ENCODE results near the gene RHPN2.

RHPN2 gene

DNA sequence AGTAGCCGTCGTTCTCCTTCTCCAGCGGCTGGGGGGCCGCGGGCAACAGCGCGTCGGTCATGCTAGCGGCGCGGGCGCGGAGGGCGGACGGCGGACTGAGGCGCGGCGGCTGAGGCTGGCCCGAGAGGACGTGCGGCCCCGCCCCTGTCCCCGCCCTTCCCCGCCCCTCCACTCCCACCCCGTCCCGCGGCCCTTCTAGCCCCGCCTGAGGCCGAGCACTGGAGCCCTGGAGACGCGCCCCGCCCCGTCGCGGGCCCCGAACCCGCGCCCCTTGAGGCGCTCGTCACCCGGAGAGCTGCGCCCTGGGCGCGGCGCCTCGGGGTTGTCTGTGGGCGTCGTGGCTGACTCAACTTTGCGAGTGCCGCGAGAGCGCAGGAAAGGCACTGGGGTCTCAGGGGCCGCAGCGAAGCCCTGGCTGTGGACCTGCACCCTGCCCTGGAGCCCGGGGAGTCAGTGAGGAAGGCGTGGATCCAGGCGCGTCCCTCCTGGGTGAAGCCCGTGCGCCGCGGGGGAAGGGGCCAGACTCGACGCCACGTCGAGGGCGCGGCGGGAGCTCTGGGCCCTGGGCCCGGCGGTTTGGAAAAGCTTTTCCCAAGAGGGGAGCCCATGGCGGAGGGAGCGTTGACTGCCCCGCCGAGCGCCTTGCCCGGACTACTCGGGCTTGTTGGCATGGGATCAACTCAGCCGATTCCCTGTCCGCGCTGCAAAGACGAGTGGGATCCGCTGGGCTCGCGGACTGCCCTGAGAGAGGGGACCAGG, at the start of gene RHPN2:
RHPN2 (minus strand) TSS at position 97 of the 759 bp plus-strand sequence; CDS start at position 61, 36 bp downstream.
- peak; percentile 84 for DNase-seq (ENCODE audit: low spot score)

DNA sequence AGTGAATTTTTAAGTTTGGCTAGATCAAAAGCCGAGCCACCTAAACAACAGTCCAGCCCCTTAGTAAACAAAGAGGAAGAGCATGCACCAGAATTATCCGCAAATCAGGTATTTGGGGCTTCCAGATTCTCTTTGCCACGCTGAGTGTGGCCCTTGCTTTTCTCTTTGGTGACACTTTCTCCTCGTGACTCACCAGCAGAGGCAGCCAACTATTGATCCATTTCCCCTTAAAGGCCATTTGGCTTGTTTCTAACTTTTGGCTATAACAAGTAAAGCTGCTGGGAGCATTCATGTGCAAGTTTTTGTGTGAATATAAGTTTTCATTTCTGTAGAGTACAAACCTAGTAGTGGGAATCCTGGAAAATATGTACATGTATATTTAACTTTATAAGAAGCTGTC, 49.6 kb upstream of the RHPN2 start:
- no peak for DNase-seq (ENCODE audit: low spot score)

DNA sequence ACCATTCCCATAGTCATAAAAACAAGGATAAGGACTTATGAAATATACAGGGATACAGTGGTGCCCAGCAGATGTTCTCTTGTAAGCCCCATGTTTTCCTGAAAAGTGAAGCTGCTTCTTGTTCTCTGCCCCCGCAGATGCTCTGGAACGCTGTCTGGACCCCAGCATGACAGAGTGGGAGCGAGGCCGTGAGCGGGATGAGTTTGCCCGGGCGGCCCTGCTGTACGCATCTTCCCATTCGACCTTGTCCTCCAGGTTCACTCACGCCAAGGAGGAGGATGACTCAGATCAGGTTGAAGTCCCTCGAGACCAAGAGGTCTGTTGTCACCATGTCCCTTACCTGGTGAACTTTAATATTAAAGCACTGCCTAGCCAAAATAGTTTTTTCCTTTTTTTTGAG, 46.9 kb upstream of the RHPN2 start:
- DNase-seq (ENCODE audit: low spot score) = no peak

DNA sequence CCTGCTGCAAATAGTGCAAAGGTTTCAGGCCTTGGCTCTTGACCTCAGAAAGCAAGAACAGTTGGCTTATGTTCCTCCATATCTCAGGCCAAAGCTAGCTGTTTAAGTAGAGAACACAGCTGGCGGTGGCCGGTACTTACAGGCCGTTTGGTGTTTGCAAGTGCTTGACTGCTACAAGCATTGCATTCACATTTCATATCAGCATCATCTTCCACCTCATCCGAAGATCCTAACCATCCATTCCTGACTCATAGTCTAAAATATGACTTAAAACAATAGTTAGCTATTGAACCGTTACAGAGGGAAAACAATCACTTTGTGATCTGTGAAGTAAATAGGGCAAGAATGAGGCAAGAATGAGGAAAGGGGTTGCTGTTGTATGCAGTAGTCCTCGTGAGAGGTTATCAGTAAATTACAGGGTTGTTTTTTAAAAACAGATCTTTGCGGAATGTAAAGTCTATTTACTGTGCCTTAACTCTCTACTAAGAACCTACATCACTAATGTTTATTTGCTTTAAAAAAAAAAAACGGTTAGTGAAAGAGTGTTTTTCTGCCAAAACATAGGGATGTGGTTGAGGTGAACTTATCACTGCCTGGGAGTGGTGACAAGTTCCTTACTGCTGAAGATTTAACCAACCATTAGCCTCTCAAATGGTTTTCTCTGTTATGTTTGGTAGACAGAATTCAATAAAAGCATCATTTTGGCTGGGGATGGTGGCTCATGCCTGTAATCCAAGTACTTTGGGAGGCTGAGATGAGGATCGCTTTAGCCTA, 45.6 kb upstream of the RHPN2 start:
- DNase-seq (ENCODE audit: low spot score) = no peak

DNA sequence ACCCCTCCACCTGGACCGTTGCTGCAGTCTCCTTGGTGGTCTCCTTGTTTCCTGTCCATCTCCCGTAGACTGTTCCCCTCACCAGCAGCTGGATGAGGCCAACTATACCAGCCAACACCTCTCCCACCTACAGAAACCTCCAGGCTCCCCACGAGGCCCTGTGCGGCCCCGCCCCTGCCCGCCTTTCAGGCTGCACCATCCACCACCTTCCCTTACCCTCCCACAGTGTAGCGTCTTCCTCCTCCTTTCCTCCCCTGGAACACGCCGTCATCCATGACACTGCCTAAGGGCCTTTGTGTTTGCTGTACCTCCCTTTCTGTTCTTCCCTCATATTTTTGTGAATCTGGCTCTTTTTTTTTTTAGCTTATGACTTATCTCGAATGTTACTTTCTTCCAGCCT, 43.5 kb upstream of the RHPN2 start:
- DNase-seq (ENCODE audit: low spot score) = no peak

- no peak for DNase-seq (ENCODE audit: low spot score)
Measured at GRCh38 chr19:33102893-33103292, 38.2 kb upstream of the RHPN2 start.

DNA sequence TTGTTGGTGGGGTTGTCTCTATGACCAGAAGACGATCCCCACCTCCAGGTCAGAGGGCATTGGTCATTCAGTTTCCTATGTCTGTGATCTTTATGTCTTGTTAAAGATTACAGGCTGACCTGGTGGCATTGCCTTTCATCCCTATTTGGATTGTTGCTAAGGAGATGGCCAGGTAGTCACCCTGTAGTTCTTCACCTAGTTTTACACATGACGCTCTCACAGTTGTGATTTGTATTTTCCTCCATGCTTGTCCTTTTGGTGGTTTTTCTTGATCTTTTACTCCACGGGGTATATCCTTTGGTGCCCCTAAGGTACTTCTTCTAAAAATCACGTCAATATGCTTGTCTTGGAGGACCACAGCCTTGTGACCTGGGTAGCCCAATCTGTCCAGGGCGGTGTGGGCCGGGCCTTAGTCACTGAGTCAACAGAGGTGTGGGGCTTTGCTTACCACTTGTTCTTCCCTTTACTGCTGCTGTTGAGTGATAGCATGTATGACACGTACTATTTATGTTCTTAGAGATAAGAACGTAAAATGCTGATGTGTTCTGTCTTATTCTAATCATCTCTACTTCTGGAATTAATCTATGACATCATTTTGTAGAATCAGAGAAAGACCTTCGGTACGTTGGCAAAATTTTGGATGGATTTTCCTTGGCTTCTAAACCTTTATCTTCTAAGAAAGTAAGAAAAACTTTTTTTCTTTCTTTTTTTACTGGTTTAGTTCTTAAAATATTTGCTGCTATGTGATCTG, 36.4 kb upstream of the RHPN2 start:
- no peak for DNase-seq (ENCODE audit: low spot score)

DNA sequence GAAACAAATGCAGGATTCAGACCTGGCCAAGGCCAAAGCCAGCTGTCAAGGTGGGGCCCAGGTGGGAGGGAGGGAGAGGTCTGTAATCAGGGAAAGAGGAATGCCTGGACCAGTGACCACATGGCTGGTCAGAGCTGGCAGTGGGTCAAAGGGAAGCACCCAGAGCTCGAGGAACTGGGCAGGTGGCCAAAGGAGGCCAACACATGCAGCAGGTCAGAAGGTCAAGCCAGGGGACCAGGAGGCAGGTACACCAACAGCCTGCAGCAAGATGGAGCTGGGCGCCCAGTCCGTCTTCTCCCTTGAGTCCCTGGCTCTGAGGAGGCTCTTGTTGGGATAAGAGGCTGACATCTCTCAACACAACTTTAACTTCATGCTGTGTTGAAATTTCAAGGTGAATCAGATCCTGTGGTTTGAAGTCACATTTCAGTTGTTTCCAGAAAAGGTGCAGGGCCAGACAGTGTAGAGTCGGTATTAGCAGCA, 33.4 kb upstream of the RHPN2 start:
- DNase-seq (ENCODE audit: low spot score) = no peak

DNA sequence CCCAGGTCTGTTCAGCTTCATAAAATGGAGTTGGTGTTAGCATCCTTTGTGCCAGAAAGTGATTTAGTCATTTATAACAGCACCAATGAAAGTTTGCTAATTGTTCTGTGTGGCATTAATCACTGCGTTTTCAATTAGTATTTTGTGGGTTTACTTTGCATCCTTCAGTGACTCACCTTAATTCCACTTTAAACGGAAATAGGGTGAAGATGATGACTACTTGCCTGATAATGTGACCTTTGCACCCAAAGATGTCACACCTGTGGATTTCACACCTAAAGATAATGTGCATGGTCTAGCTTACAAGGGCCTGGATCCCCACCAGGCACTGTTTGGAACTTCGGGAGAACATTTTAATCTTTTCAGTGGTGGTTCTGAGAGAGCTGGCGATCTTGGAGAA, 31.3 kb upstream of the RHPN2 start:
- peak; percentile 68 for DNase-seq (ENCODE audit: low spot score)

DNA sequence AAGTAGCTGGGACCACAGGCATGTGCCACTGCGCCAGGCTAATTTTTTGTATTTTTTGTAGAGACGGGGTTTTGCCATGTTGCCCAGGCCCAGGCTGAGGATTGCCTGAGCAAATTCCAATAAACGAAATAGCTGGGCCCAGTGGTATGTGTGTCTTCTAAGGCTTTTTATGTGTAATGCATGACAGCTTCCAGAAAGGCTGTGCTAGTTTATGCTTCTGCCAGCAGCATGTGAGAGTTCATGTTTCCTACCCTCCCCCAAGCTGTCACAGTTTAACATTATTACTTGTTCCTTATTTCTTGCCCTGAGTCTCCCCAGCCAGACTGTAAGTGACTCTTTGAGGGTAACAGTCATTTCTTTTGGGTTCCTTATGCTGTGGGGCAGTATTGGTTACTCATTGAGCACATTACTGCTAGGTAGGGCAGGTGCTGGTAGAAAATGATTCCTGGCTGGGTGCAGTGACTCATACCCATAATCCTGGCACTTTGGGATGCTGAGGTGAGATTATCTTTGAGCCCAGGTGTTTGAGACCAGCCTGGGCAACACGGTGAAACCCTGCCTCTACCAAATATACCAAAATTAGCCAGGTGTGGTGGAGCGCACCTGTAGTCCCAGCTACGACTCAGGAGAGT, 29.9 kb upstream of the RHPN2 start:
- no peak for DNase-seq (ENCODE audit: low spot score)

DNA sequence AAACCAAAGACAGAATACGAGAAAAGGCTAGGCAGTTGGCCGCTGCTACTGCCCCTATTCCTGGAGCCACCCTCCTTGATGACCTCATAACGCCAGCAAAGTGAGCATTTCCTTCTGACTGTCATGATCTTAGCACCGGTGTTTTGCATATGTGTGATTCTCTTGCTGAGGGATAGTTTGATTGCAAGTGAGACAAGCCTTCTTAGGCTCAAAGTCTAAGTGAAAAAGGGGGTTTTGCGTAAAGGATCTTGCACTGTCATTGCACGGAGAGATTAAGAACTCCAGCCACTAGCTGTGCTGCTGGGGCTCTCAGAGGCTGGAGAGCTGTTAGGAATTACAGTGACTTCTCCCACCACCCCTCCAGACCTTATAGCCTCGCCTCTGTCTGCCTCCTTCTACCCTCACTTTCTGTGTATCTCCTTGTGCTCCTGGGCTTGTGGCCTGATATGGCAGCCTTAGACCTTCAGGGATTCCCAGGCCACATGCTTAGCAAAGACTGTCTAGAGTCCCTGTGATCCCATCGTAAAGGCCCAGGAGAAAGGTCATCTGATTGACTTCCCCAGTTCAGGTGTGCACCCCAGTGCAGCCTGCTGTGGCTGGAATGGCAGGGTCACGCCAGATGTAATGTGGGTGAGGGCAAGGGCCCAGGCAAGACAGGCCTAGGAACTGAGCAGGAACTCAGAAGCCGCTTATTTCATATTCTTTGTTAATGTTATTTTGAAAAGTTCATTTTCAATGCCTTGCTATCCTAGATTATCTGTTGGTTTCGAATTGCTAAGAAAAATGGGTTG, 28.9 kb upstream of the RHPN2 start:
- DNase-seq (ENCODE audit: low spot score) = no peak

- no peak for DNase-seq (ENCODE audit: low spot score)
Measured at GRCh38 chr19:33090179-33090578, 25.5 kb upstream of the RHPN2 start.

DNA sequence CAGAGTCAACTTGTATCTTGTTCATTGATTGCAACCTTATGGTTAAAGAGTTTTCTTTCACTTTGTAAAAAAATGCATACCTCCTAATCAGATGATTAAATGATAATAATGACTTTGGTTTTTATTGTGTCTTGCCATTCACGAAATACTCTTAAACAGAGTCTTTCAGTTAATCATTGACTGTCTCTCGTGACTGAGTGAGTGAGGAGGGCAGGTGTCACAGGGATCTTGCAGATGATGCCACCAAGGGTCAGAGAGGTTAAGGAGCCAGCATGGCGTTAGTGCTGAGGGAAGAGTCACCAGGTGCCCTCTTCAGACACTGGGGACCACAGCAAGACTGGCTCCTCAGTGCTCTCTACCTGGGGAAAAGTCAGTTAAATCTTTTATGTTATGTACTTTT, 24.3 kb upstream of the RHPN2 start:
- DNase-seq (ENCODE audit: low spot score) = no peak

DNA sequence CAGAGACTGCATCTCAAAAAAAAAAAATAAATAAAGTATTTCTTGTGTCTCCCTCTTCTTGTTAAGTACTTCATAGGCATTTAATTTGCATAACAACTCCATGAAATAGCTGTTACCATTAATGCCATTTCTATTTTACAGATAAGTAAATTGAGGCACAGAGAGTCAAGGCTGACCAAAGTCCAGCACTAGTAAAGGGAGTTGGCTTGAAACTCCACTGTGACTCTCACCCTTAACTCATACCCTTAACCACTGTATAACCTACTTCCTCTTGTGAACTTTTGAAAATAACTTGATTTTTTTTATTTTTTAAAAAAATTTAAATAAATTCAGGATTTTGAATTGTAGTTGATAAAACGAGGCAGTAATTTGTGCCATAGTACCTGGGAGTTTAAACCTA, 22.3 kb upstream of the RHPN2 start:
- DNase-seq (ENCODE audit: low spot score) = no peak

DNA sequence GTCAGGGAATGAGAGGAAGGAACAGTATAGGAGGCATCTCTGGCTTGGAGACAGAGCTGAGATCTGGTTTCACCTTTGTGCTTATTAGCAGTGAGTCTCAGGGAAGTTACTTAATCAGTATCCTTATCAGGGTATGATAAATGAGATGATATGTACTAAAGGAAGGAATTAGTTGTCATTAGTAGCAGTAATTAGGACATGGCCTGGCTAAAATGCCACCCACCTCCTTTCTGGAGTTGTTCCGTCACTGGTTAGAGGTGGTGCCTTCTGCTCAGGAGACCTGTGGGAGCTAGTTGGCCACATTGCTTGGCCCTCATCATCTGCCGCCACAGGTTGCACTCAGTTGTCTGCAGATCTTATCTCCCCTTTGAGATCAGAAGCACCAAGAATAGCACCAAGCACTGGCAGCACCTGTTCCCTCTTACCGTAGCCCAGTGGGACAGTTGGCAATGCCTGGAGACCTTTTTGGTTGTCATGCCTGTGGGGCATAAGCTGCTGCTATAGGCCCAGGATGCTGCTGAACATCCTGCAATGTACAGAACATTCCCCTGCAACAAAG, 21.0 kb upstream of the RHPN2 start:
- DNase-seq (ENCODE audit: low spot score) = no peak

DNA sequence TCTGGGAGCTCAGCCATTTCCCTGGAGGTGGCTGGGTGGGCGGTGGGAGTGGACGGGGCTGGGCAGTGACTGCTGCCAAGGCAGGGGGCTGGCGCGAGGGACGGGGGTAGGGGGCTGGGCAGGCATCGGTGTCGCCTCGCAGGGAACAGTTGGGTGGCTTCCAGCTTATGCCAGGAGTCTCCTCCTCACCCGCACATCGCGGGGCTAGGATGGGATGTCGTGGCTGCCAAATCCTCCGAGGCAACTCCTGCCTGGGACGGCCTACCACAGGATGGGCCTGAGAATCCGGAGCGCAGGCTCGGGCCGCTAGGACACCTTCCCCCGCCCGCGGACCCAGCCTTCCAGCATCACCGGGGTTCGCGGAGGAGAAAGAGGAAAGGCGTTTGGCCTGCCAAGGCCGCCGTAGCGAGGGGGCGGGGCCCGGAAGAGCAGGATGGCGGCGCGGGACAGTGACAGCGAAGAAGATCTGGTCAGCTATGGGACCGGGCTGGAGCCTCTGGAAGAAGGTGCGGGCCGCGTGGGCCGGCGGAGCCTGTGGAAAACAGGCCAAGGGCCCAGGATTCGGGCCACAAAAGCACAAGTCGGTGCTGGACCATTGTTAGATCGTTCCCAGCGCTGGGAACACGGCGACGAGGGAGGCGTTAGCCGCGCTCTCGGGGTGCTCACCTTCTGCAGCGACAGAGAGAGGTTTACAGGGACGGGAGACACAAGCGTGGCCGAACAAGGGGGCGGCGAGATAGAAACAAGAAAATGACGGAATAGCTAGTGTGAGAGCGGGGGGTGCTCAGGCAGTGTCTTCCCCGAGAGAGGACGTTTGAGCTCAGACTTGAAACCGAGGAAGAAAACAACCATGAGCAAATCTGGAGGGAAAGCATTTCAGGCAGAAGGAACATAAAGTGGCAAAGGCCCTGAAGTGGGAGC, 16.3 kb upstream of the RHPN2 start, which contains the start of gene GPATCH1:
GPATCH1 (plus strand) TSS at position 421 of the 921 bp plus-strand sequence; CDS start at position 434, 13 bp downstream.
- peak; percentile 89 for DNase-seq (ENCODE audit: low spot score)

- DNase-seq (ENCODE audit: low spot score) = no peak
Measured at GRCh38 chr19:33075519-33075918, 10.8 kb upstream of the RHPN2 start.

GRCh38 chr19:33071887-33072286, 7.2 kb upstream of the RHPN2 start:
- DNase-seq (ENCODE audit: low spot score) = peak; percentile 41

- no peak for DNase-seq (ENCODE audit: low spot score)
Measured at GRCh38 chr19:33067121-33067520, 2.4 kb upstream of the RHPN2 start.

- DNase-seq (ENCODE audit: low spot score) = no peak
Measured at GRCh38 chr19:33066543-33066942, 1.9 kb upstream of the RHPN2 start.

Measured in SW480 (cell line).